ENCODE results near the gene SLMAP. TPM values are rescaled to one million over a fixed set of nuclear protein-coding genes. Genes with fewer than 3 reads are reported as not detected.
A peak's percentile ranks its signal among the peaks of the same experiment; 100 is the strongest.

Gene SLMAP
- total RNA-seq, 1 experiment from 2014 or later = 48.4 TPM

- DNase-seq (ENCODE audit: low read depth) = no peak
Observed at GRCh38 chr3:57749542-57749941, 6.6 kb upstream of the SLMAP start.

- peak; percentile 57 for DNase-seq (ENCODE audit: low read depth)
Observed at GRCh38 chr3:57752307-57752706, 3.8 kb upstream of the SLMAP start.

GRCh38 chr3:57753016-57753415 lies 3.1 kb upstream of the SLMAP start:
- no peak for DNase-seq (ENCODE audit: low read depth)

GRCh38 chr3:57755368-57755675 lies 787 bp upstream of the SLMAP start:
- peak; percentile 65 for DNase-seq (ENCODE audit: low read depth)

- DNase-seq (ENCODE audit: low read depth) = peak; percentile 82
Observed at GRCh38 chr3:57756528-57757401, 656 bp downstream of the SLMAP start.

- DNase-seq (ENCODE audit: low read depth) = peak; percentile 34
Observed at GRCh38 chr3:57757642-57758297, 1.7 kb downstream of the SLMAP start.

GRCh38 chr3:57758686-57759085 lies 2.6 kb downstream of the SLMAP start:
- DNase-seq (ENCODE audit: low read depth) = peak; percentile 19

GRCh38 chr3:57764794-57765193 lies 8.7 kb downstream of the SLMAP start:
- DNase-seq (ENCODE audit: low read depth) = no peak

- no peak for DNase-seq (ENCODE audit: low read depth)
Observed at GRCh38 chr3:57768595-57768994, 12.5 kb downstream of the SLMAP start.

- DNase-seq (ENCODE audit: low read depth) = no peak
Observed at GRCh38 chr3:57770009-57770827, 14.1 kb downstream of the SLMAP start.

GRCh38 chr3:57772251-57772650 lies 16.1 kb downstream of the SLMAP start:
- DNase-seq (ENCODE audit: low read depth) = no peak

GRCh38 chr3:57777774-57778173 lies 21.7 kb downstream of the SLMAP start:
- DNase-seq (ENCODE audit: low read depth) = no peak

GRCh38 chr3:57778494-57778893 lies 22.4 kb downstream of the SLMAP start:
- DNase-seq (ENCODE audit: low read depth) = no peak

- DNase-seq (ENCODE audit: low read depth) = no peak
Observed at GRCh38 chr3:57779666-57780065, 23.6 kb downstream of the SLMAP start.

- DNase-seq (ENCODE audit: low read depth) = no peak
Observed at GRCh38 chr3:57783186-57784088, 27.3 kb downstream of the SLMAP start.

GRCh38 chr3:57784089-57784735 lies 28.1 kb downstream of the SLMAP start:
- no peak for DNase-seq (ENCODE audit: low read depth)

- no peak for DNase-seq (ENCODE audit: low read depth)
Observed at GRCh38 chr3:57785446-57785845, 29.3 kb downstream of the SLMAP start.

- DNase-seq (ENCODE audit: low read depth) = peak; percentile 66
Observed at GRCh38 chr3:57787867-57788623, 31.9 kb downstream of the SLMAP start.

- DNase-seq (ENCODE audit: low read depth) = no peak
Observed at GRCh38 chr3:57788624-57789018, 32.5 kb downstream of the SLMAP start.

GRCh38 chr3:57791245-57791644 lies 35.1 kb downstream of the SLMAP start:
- DNase-seq (ENCODE audit: low read depth) = no peak
